Vagina (tissue), 2 donors: ENCODE results near the gene C3. TPM values are rescaled to one million over a fixed set of nuclear protein-coding genes. Genes with fewer than 3 reads are reported as not detected.
"Not testable (repeated sequence)": the region's sequence is repeated elsewhere in the genome, so short reads cannot be mapped to it uniquely, and the experiment has no call there.

Source experiments
- DNase-seq, 2 donors: peaks; one replicate each; pipeline ENCODE4 v3.0.0-alpha.2; 2017; ENCODE audit errors: extremely low spot score in 2 of 2
- H3K27ac ChIP-seq: fragments of 200-600 bp; sonication (generic); one replicate; pipeline ENCODE4 v1.5.1; 2019
- H3K27me3 ChIP-seq: fragments of 200-600 bp; sonication (generic); one replicate; pipeline ENCODE4 v1.5.1; 2019
- H3K36me3 ChIP-seq, 2 donors: fragments of 200-600 bp; sonication (generic); one replicate each; pipeline ENCODE4 v1.5.1; 2017 to 2019
- H3K4me1 ChIP-seq: fragments of 200-600 bp; sonication (generic); one replicate; pipeline ENCODE4 v1.5.1; 2019
- H3K4me3 ChIP-seq, 2 donors: fragments of 200-600 bp; sonication (generic); 1 replicate in 1 of 2; 2 replicates in 1 of 2; pipeline ENCODE4 v1.5.1; 2016 to 2019
- H3K9me3 ChIP-seq: fragments of 200-600 bp; sonication (generic); one replicate; pipeline ENCODE4 v1.5.1; 2019
- POLR2A ChIP-seq, 2 donors: fragments of 450-650 bp; IDR thresholded peaks; one replicate each; pipeline ENCODE4 v1.6.1; 2017; ENCODE audit warnings: antibody characterized with exemption in 2 of 2, mild to moderate bottlenecking in 2 of 2, moderate library complexity in 2 of 2
- POLR2AphosphoS5 ChIP-seq, 2 donors: sonication (generic); formaldehyde crosslinking; IDR thresholded peaks; one replicate each; pipeline ENCODE4 v1.9.0; 2017; ENCODE audit warnings: antibody characterized with exemption in 2 of 2, mild to moderate bottlenecking in 2 of 2, low read depth in 1 of 2; ENCODE audit not compliant: insufficient read depth in 1 of 2
- intact Hi-C: fragments of 100-400 bp; cut with DNase I; formaldehyde crosslinking; loops from one replicate; pipeline ENCODE4 v1.15.1; 2023
- total RNA-seq: library from RNA; depleted of rRNA; stranded (reverse); fragments of >200 nt; gene quantifications from one replicate; pipeline ENCODE4 v1.2.3, GENCODE V29; 2016
- TF ChIP-seq, protein P1 (sequence below), 3 experiments: fragments of 450-650 bp in 2 of 3; fragments of 200-600 bp in 1 of 3; sonication (generic) in 1 of 3; IDR thresholded peaks; one replicate each; pipeline ENCODE4 v1.5.1; 2017 to 2019; ENCODE audit warnings: antibody characterized with exemption in 3 of 3, mild to moderate bottlenecking in 2 of 3, moderate library complexity in 2 of 3

C3 gene
- total RNA-seq, 1 donor from 2014 or later: 1,239 TPM

DNA sequence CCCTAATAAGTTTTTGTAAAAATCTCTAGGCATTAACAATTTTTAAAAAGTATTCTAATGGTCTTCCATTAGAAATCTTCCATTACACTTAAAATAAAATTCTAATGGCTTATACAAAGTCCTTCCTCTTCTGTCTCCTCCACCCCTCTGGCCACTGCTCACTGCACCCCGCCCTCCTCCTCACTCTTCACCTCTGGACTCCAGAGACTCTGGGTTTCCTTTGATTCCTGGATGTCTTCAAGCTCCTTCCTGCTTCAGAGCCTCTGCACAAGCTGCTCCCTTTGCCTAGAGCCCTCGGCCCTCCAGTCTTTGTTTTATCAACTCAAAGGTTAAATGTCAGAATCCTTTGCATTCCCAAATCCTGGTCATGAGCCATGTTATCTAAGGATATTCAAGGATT lies 71.3 kb downstream of the C3 start:
- Histone ChIP-seq H3K4me3 (no peak overlapping the region), H3K4me1 (no peaks in the 10 kb centered on the region), H3K36me3 (no peaks in the 10 kb centered on the region), H3K9me3 (no peaks in the 10 kb centered on the region), H3K27me3 (no peaks in the 10 kb centered on the region), H3K27ac (no peak overlapping the region)
- intact Hi-C loops: no loop called here
- no peak for DNase-seq
- TF ChIP-seq, protein P1, sequence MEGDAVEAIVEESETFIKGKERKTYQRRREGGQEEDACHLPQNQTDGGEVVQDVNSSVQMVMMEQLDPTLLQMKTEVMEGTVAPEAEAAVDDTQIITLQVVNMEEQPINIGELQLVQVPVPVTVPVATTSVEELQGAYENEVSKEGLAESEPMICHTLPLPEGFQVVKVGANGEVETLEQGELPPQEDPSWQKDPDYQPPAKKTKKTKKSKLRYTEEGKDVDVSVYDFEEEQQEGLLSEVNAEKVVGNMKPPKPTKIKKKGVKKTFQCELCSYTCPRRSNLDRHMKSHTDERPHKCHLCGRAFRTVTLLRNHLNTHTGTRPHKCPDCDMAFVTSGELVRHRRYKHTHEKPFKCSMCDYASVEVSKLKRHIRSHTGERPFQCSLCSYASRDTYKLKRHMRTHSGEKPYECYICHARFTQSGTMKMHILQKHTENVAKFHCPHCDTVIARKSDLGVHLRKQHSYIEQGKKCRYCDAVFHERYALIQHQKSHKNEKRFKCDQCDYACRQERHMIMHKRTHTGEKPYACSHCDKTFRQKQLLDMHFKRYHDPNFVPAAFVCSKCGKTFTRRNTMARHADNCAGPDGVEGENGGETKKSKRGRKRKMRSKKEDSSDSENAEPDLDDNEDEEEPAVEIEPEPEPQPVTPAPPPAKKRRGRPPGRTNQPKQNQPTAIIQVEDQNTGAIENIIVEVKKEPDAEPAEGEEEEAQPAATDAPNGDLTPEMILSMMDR (IDR thresholded peaks at IDR 0.05): no peak
- TF ChIP-seq POLR2A (IDR thresholded peaks at IDR 0.05) (no peak), POLR2AphosphoS5 (IDR thresholded peaks at IDR 0.05; ENCODE audit: insufficient read depth in 1 of 2, low read depth in 1 of 2) (no peak)

DNA sequence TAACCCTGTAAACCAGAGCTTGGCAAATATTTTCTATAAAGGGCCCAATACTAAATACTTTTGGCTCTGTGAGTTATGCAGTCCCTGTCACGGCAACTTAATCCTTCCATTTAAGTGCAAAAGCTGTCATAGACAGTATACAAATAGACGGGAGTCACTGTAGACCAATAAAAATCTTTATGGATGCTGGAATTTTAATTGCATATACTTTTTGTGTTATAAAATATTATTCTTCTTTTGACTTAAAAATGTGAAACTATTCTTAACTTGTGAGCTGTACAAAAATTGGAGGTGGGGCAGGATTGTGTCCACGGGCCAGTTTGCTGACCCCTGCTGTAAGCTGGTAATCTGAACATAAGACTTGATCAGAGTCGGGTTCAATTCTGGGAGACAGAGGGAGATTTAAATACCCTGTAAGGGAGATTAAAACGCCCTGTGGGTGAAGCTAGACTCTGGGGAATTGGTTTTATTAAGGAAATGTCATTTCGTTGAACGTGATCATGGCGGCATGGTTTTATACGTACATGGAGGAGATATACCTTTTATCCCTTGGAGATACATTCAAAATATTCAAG lies 72.2 kb downstream of the C3 start:
- no peaks in the 10 kb centered on the region for H3K4me1 ChIP-seq
- no peaks in the 10 kb centered on the region for H3K27me3 ChIP-seq
- H3K36me3 ChIP-seq: no peaks in the 10 kb centered on the region
- H3K9me3 ChIP-seq: no peaks in the 10 kb centered on the region
- TF ChIP-seq POLR2A (IDR thresholded peaks at IDR 0.05): no peak
- TF ChIP-seq, protein P1 (IDR thresholded peaks at IDR 0.05): no peak
- no peak for TF ChIP-seq POLR2AphosphoS5 (IDR thresholded peaks at IDR 0.05; ENCODE audit: insufficient read depth in 1 of 2, low read depth in 1 of 2)
- no peak overlapping the region for H3K27ac ChIP-seq
- H3K4me3 ChIP-seq: no peak overlapping the region
- DNase-seq: no peak
- intact Hi-C loops: no loop called here

DNA sequence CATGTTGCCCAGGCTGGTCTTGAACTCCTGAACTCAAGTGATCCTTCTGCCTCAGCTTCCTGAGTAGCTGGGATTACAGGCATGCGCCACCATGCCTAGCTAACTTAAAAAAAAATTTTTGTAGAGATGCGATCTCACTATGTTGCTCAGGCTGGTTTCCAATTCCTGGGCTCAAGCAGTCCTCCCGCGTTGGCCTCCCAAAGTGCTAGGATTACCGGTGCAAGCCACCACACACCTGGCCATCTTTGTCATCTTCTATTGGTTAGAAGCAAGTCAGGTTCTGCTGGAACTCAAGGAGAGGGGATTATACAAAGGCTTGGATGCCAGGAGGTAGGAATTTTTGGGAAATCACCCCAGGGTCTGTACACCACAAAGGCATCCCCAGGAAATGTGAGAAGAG lies 75.7 kb downstream of the C3 start:
- H3K9me3 ChIP-seq: no peaks in the 10 kb centered on the region
- no peaks in the 10 kb centered on the region for H3K27me3 ChIP-seq
- DNase-seq: no peak
- intact Hi-C loops: no loop called here
- no peaks in the 10 kb centered on the region for H3K36me3 ChIP-seq
- H3K27ac ChIP-seq: no peak overlapping the region
- TF ChIP-seq, protein P1 (IDR thresholded peaks at IDR 0.05): no peak
- TF ChIP-seq POLR2A (IDR thresholded peaks at IDR 0.05): no peak
- TF ChIP-seq POLR2AphosphoS5 (IDR thresholded peaks at IDR 0.05; ENCODE audit: insufficient read depth in 1 of 2, low read depth in 1 of 2): no peak
- H3K4me1 ChIP-seq: no peaks in the 10 kb centered on the region
- no peak overlapping the region for H3K4me3 ChIP-seq

DNA sequence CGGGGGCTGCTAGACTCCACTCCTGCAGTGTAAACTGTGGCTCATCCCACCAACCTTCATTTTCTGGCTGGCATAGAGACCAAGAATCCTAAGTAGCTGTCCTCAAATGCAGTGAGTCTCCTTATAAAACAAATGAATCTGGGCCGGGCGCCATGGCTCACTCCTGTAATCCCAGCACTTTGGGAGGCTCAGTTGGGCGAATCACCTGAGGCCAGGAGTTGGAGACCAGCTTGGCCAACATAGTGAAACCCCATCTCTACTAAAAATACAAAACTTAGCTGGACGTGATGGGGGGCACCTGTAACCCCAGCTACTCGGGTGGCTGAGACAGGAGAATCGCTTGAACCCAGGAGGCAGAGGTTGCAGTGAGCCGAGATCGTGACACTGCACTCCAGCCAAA lies 80.1 kb downstream of the C3 start:
- DNase-seq, H3K4me1 ChIP-seq, H3K36me3 ChIP-seq, H3K4me3 ChIP-seq, H3K27me3 ChIP-seq, intact Hi-C loops, H3K27ac ChIP-seq, H3K9me3 ChIP-seq: not testable (repeated sequence)

DNA sequence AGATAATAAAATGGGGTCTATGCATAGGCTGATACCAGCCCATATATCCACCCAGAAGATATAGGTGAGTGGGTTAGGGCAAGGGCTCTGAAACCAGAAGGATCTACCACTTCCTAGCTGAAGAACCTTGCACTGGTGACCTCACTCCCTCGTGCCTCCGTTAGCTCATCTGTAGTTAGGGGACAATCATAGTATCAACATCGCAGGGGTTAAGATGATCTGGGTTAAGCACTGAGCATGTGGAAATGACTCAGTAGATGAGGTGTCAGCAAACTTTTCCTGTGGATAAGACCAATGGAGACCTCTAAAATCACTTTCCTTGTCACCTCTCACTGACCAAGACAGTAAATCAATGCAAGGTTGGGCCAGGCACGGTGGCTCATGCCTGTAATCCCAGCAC lies 81.0 kb downstream of the C3 start:
- Histone ChIP-seq H3K27ac (no peak overlapping the region), H3K9me3 (no peaks in the 10 kb centered on the region), H3K27me3 (no peaks in the 10 kb centered on the region), H3K4me1 (no peaks in the 10 kb centered on the region), H3K36me3 (no peaks in the 10 kb centered on the region), H3K4me3 (no peak overlapping the region)
- DNase-seq: no peak
- no peak for TF ChIP-seq POLR2AphosphoS5 (IDR thresholded peaks at IDR 0.05; ENCODE audit: insufficient read depth in 1 of 2, low read depth in 1 of 2)
- TF ChIP-seq, protein P1 (IDR thresholded peaks at IDR 0.05): no peak
- TF ChIP-seq POLR2A (IDR thresholded peaks at IDR 0.05): no peak
- intact Hi-C loops: no loop called here

DNA sequence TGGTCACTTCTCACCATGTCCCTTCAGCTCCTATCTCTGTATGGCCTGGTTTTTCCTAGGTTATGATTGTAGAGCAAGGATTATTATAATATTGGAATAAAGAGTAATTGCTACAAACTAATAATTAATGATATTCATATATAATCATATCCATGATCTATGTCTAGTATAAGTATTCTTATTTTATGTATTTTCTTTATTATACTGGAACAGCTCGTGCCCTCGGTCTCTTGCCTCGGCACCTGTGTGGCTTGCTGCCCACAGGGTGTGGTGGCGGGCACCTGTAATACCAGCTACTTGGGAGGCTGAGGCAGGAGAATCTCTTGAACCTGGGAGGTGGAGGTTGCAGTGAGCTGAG lies 87.0 kb downstream of the C3 start:
- not testable (repeated sequence) for H3K4me3 ChIP-seq, DNase-seq, H3K36me3 ChIP-seq, H3K9me3 ChIP-seq, H3K27me3 ChIP-seq, H3K27ac ChIP-seq, H3K4me1 ChIP-seq
- intact Hi-C loops: loop anchor here (5.0 kb wide), 2 partner anchors 219 to 234 kb away; no protein-coding TSS in a partner anchor
